NCI-H2171 treated with DMSO at 0.1 percent for 48 hours (cell line): ENCODE data around the gene LMTK2.

Source experiments
- DNase-seq: peaks from one replicate; lab custom pipeline; 2025; lab: John Stamatoyannopoulos, UW

LMTK2 gene

GRCh38 chr7:98203261-98203963 is 96.8 kb downstream of the LMTK2 start:
- no peak for DNase-seq

- DNase-seq: no peak
Measured at GRCh38 chr7:98203964-98204605, 97.4 kb downstream of the LMTK2 start.

- DNase-seq: no peak
Measured at GRCh38 chr7:98204670-98205069, 98.0 kb downstream of the LMTK2 start.

GRCh38 chr7:98205162-98205845 is 98.6 kb downstream of the LMTK2 start:
- DNase-seq: no peak

- no peak for DNase-seq
Measured at GRCh38 chr7:98206451-98207330, 100.0 kb downstream of the LMTK2 start.

GRCh38 chr7:98209166-98209920 is 102.7 kb downstream of the LMTK2 start:
- no peak for DNase-seq

- peak; percentile 76 for DNase-seq
Measured at GRCh38 chr7:98210513-98211220, 104.0 kb downstream of the LMTK2 start.

GRCh38 chr7:98211221-98211675 is 104.6 kb downstream of the LMTK2 start, which contains the start of gene BHLHA15:
Gene BHLHA15 (plus strand): TSS chr7:98211439. CDS start chr7:98212310, 871 bp downstream.
- DNase-seq: peak; percentile 39

GRCh38 chr7:98211676-98212531 is 105.2 kb downstream of the LMTK2 start:
- DNase-seq: no peak

- DNase-seq: no peak
Measured at GRCh38 chr7:98212532-98213041, 105.9 kb downstream of the LMTK2 start.

- DNase-seq: no peak
Measured at GRCh38 chr7:98213296-98213887, 106.7 kb downstream of the LMTK2 start.

GRCh38 chr7:98213888-98214810 is 107.5 kb downstream of the LMTK2 start:
- no peak for DNase-seq

GRCh38 chr7:98214811-98215321 is 108.2 kb downstream of the LMTK2 start:
- no peak for DNase-seq

- no peak for DNase-seq
Measured at GRCh38 chr7:98215561-98216495, 109.2 kb downstream of the LMTK2 start.

- DNase-seq: no peak
Measured at GRCh38 chr7:98216941-98217622, 110.4 kb downstream of the LMTK2 start.
